Heart right ventricle (tissue), 16 donors: Measurements from ENCODE around the gene MLLT11. TPM values are rescaled to one million over a fixed set of nuclear protein-coding genes. Genes with fewer than 3 reads are reported as not detected.

ENCODE experiments used
- ATAC-seq, 8 donors: fragments of 200-7000 bp; cut with Tn5 transposase; one replicate each; pipeline ENCODE4 v1.9.1; 2020; ENCODE audit warnings: mild to moderate bottlenecking in 8 of 8, moderate library complexity in 8 of 8, moderate number of reproducible peaks in 1 of 8
- DNase-seq, 2 donors: peaks; one replicate each; pipeline ENCODE4 v3.0.0-alpha.2; 2020
- H3K27ac ChIP-seq, 10 donors: fragments of 200-600 bp; sonication (generic) in 2 of 10; one replicate each; pipeline versions ENCODE4 v1.5.0 to v1.8.0; 2020 to 2022; ENCODE audit warnings: mild to moderate bottlenecking in 3 of 10
- H3K27me3 ChIP-seq, 7 donors: fragments of 200-600 bp; one replicate each; pipeline ENCODE4 v1.8.0; 2021 to 2022; ENCODE audit warnings: mild to moderate bottlenecking in 2 of 7
- H3K36me3 ChIP-seq, 9 donors: fragments of 200-600 bp; sonication (generic) in 1 of 9; one replicate each; pipeline versions ENCODE4 v1.5.0 to v1.8.0; 2020 to 2022; ENCODE audit warnings: mild to moderate bottlenecking in 2 of 9
- H3K4me1 ChIP-seq, 9 donors: fragments of 200-600 bp; sonication (generic) in 1 of 9; one replicate each; pipeline versions ENCODE4 v1.5.0 to v1.8.0; 2020 to 2022; ENCODE audit warnings: mild to moderate bottlenecking in 4 of 9
- H3K4me3 ChIP-seq, 10 donors: fragments of 200-600 bp; sonication (generic) in 2 of 10; one replicate each; pipeline versions ENCODE4 v1.5.0 to v1.8.0; 2020 to 2022; ENCODE audit warnings: mild to moderate bottlenecking in 7 of 10, moderate library complexity in 2 of 10
- H3K9me3 ChIP-seq, 11 donors: fragments of 200-600 bp in 10 of 11; sonication (generic) in 2 of 11; one replicate each; pipeline versions ENCODE4 v1.5.0 to v1.8.0; 2013 to 2022; ENCODE audit warnings: mild to moderate bottlenecking in 2 of 11, control low read depth in 1 of 11, moderate library complexity in 1 of 11
- CTCF ChIP-seq, 9 donors: fragments of 200-600 bp; sonication (generic) in 2 of 9; IDR thresholded peaks; one replicate each; pipeline versions ENCODE4 v1.5.0 to v1.8.0; 2021 to 2022; ENCODE audit warnings: antibody characterized with exemption in 9 of 9, mild to moderate bottlenecking in 5 of 9, moderate library complexity in 1 of 9
- WGBS, 2 donors: extraction: QIAGEN DNeasy Blood & Tissue Kit; methylation state at CpG; one replicate each; pipeline ENCODE4 v1.1.7; 2013; ENCODE audit warnings: inconsistent platforms in 1 of 2; 5-methylcytosine and 5-hydroxymethylcytosine counted together
- intact Hi-C, 10 donors: fragments of 100-400 bp; cut with DNase I; formaldehyde crosslinking; loops; one replicate each; pipeline versions ENCODE4 v1.11.1 to v1.14.2; 2022
- polyA plus RNA-seq, 2 donors: library from polyadenylated mRNA; stranded (reverse); fragments of 200-250 nt; gene quantifications; one replicate each; pipeline ENCODE4 v1.2.3, GENCODE V29; 2013
- total RNA-seq, 10 donors: library from RNA; stranded (reverse); fragmentation: NEBNext Ultra II Directional in 3 of 10; extraction: Animal tissue kit (Norgen Biotek cat#: 25700) in 3 of 10; gene quantifications; one replicate each; pipeline versions ENCODE4 v1.2.1 to v1.2.4, GENCODE V29; 2021 to 2023
- donor health status: Arrhythmogenic right ventricular cardiomyopathy.
- donor health status: ischemic (EF 13 %, LVEDD 7.1; RV severe dilation, severe dysfunction).
- donor health status: healthy with polysubstance abuse.
- donor health status: DM: no; HTN: yes; CAD: no.
- donor health status: DM: no; HTN: no; CAD: no.
- donor health status: ischemic (EF 25% LVEDD 6.9; RV normal size, moderate dysfunction).
- donor health status: ischemic (EF 25% LVEDD 5.7; RV mildly dilated, moderate dysfunction).
- donor health status: healthy.
- donor health status: DM: yes; HTN: yes; CAD: no.
- donor health status: Ischemic cardiomyopathy.
- donor health status: ischemic (EF 35%, LVEDD 5.7; RV mildly dilated, moderate dysfunction).
- donor health status: nonischemic (EF 11% LVEDD 7.7; RV severe dilation, severe dysfunction).
- donor health status: DM: yes; HTN: yes; CAD: no.
- donor health status: PGD.
- donor health status: ischemic (EF 29% LVEDD 5.4; RV normal size, mild dysfunction).
- donor health status: nonischemic (EF 23%, LVEDD 6.1; RV moderate dilation, normal function).

MLLT11 gene
- total and polyA plus RNA-seq, 12 donors: 1.4 to 57.8 (median 22.6) TPM

GRCh38 chr1:151035167-151035566 lies 25.0 kb upstream of the MLLT11 start:
- Histone ChIP-seq H3K27me3 (no peaks in the 10 kb centered on the region), H3K36me3 (peaks cover 0 to 59% (median 39%) of the 10 kb centered on the region in 9 donors), H3K27ac (peak overlapping the region in 3 of 10 donors; percentile 9 to 28 (median 24)), H3K9me3 (no peaks in the 10 kb centered on the region), H3K4me3 (no peak overlapping the region), H3K4me1 (peaks cover 0 to 17% (median 5%) of the 10 kb centered on the region in 9 donors)
- ATAC-seq: peak in 2 of 8 donors; percentile 10 to 42
- intact Hi-C loops: no loop called here
- WGBS, 2 donors: 90% methylated on average over 3 of the region's 3 CpGs
- DNase-seq: no peak
- no peak for TF ChIP-seq CTCF (IDR thresholded peaks at IDR 0.05)

GRCh38 chr1:151036356-151036755 lies 23.8 kb upstream of the MLLT11 start, which contains the start of gene BNIPL:
BNIPL (plus strand) TSS chr1:151036586; CDS start chr1:151036726, 140 bp downstream.
- no peak for TF ChIP-seq CTCF (IDR thresholded peaks at IDR 0.05)
- intact Hi-C loops: no loop called here
- 50 to 68% methylated on average over 2 of the region's 2 CpGs for WGBS, 2 donors
- Histone ChIP-seq H3K4me1 (peaks cover 0 to 17% (median 5%) of the 10 kb centered on the region in 9 donors), H3K9me3 (no peaks in the 10 kb centered on the region), H3K36me3 (peaks cover 0 to 47% (median 29%) of the 10 kb centered on the region in 9 donors), H3K27ac (peak within 1 kb of the TSS in 3 of 10 donors; percentile 9 to 28 (median 24)), H3K27me3 (no peaks in the 10 kb centered on the region), H3K4me3 (no peak within 1 kb of the TSS)
- DNase-seq (no peak), ATAC-seq (no peak)

- 83 to 86% methylated on average over 6 of the region's 6 CpGs for WGBS, 2 donors
- no peak for TF ChIP-seq CTCF (IDR thresholded peaks at IDR 0.05)
Observed at GRCh38 chr1:151037032-151037431, 23.2 kb upstream of the MLLT11 start.

GRCh38 chr1:151039521-151039920 lies 20.7 kb upstream of the MLLT11 start:
- H3K9me3 ChIP-seq: no peaks in the 10 kb centered on the region
- TF ChIP-seq CTCF (IDR thresholded peaks at IDR 0.05): no peak
- DNase-seq (no peak), ATAC-seq (no peak)
- peaks cover 0 to 14% (median 3%) of the 10 kb centered on the region in 9 donors for H3K4me1 ChIP-seq
- no peak overlapping the region for H3K27ac ChIP-seq
- H3K27me3 ChIP-seq: no peaks in the 10 kb centered on the region
- H3K4me3 ChIP-seq: no peak overlapping the region
- peaks cover 0 to 33% (median 10%) of the 10 kb centered on the region in 9 donors for H3K36me3 ChIP-seq
- 61% methylated on average over 3 of the region's 3 CpGs for WGBS, 2 donors
- intact Hi-C loops: no loop called here

More at GRCh38 chr1:151037032-151037431, 23.2 kb upstream of the MLLT11 start:
- Histone ChIP-seq H3K9me3 (no peaks in the 10 kb centered on the region), H3K4me3 (no peak overlapping the region), H3K36me3 (peaks cover 0 to 40% (median 23%) of the 10 kb centered on the region in 9 donors), H3K4me1 (peaks cover 0 to 17% (median 5%) of the 10 kb centered on the region in 9 donors), H3K27ac (no peak overlapping the region), H3K27me3 (no peaks in the 10 kb centered on the region)
- DNase-seq (no peak), ATAC-seq (no peak)
- intact Hi-C loops: no loop called here
